Activated naive CD4-positive, alpha-beta T cell treated with anti-CD3 and anti-CD28 coated beads, Interleukin-2, amount 50 U/mL, for 72 hours (primary cell): Measurements from ENCODE around the gene KRTAP10-1. TPM values are rescaled to one million over a fixed set of nuclear protein-coding genes. Genes with fewer than 3 reads are reported as not detected.

ENCODE experiments used
- ATAC-seq, 2 donors: fragments of 150-1000 bp; cut with Tn5 transposase; 2 replicates each; pipeline ENCODE4 v1.10.0; 2021; ENCODE audit warnings: mild to moderate bottlenecking in 2 of 2, moderate library complexity in 2 of 2
- DNase-seq, 2 donors: peaks; one replicate each; pipeline ENCODE4 v3.0.0; 2021 to 2022; ENCODE audit warnings: low spot score in 2 of 2
- H3K27ac Mint-ChIP-seq, 2 donors: one replicate each; pipeline ENCODE4 v1.8.0; 2022; ENCODE audit warnings: mild to moderate bottlenecking in 2 of 2, mixed read lengths in 2 of 2
- H3K36me3 Mint-ChIP-seq, 2 donors: one replicate each; pipeline ENCODE4 v1.8.0; 2022; ENCODE audit warnings: mixed read lengths in 2 of 2
- H3K9me3 Mint-ChIP-seq, 2 donors: one replicate each; pipeline ENCODE4 v1.8.0; 2022; ENCODE audit warnings: mixed read lengths in 2 of 2
- total RNA-seq, 2 donors: library from RNA; stranded (reverse); gene quantifications; one replicate each; pipeline ENCODE4 v1.2.3, GENCODE V29; 2022

Gene KRTAP10-1
- total RNA-seq, 2 donors from 2014 or later, result not detected

- DNase-seq (peak in 1 of 2 donors; percentile 37), ATAC-seq (no peak)
- Mint-ChIP-seq H3K9me3 (no peaks in the 10 kb centered on the region), H3K36me3 (no peaks in the 10 kb centered on the region), H3K27ac (no peak overlapping the region)
Observed at GRCh38 chr21:44539046-44539445, 949 bp downstream of the KRTAP10-1 start.

GRCh38 chr21:44537930-44538911 lies 1.8 kb downstream of the KRTAP10-1 start:
- DNase-seq (peak in 1 of 2 donors; percentile 31), ATAC-seq (no peak)
- no peak overlapping the region for H3K27ac Mint-ChIP-seq
- no peaks in the 10 kb centered on the region for H3K36me3 Mint-ChIP-seq
- no peaks in the 10 kb centered on the region for H3K9me3 Mint-ChIP-seq

- H3K9me3 Mint-ChIP-seq, result no peaks in the 10 kb centered on the region
- no peak overlapping the region for H3K27ac Mint-ChIP-seq
- ATAC-seq (no peak), DNase-seq (no peak)
- no peaks in the 10 kb centered on the region for H3K36me3 Mint-ChIP-seq
Observed at GRCh38 chr21:44535963-44536362, 4.0 kb downstream of the KRTAP10-1 start.

GRCh38 chr21:44534688-44535087 lies 5.3 kb downstream of the KRTAP10-1 start:
- Mint-ChIP-seq H3K36me3 (no peaks in the 10 kb centered on the region), H3K9me3 (no peaks in the 10 kb centered on the region), H3K27ac (no peak overlapping the region)
- DNase-seq (peak in 1 of 2 donors; percentile 26), ATAC-seq (peak; percentile 46 to 77)

- no peak for DNase-seq
- no peaks in the 10 kb centered on the region for H3K9me3 Mint-ChIP-seq
Observed at GRCh38 chr21:44533891-44534627, 5.9 kb downstream of the KRTAP10-1 start.

GRCh38 chr21:44533121-44533890 lies 6.7 kb downstream of the KRTAP10-1 start:
- ATAC-seq (no peak), DNase-seq (peak in 1 of 2 donors; percentile 50)
- H3K36me3 Mint-ChIP-seq, result no peaks in the 10 kb centered on the region
- H3K27ac Mint-ChIP-seq, result no peak overlapping the region
- no peaks in the 10 kb centered on the region for H3K9me3 Mint-ChIP-seq

More at GRCh38 chr21:44533891-44534627, 5.9 kb downstream of the KRTAP10-1 start:
- no peak overlapping the region for H3K27ac Mint-ChIP-seq
- H3K36me3 Mint-ChIP-seq, result no peaks in the 10 kb centered on the region
- ATAC-seq, result peak; percentile 22 to 39

GRCh38 chr21:44532712-44533111 lies 7.3 kb downstream of the KRTAP10-1 start:
- no peak for ATAC-seq
- DNase-seq, result peak in 1 of 2 donors; percentile 40
- H3K27ac Mint-ChIP-seq, result no peak overlapping the region
- H3K36me3 Mint-ChIP-seq, result no peaks in the 10 kb centered on the region
- no peaks in the 10 kb centered on the region for H3K9me3 Mint-ChIP-seq

- Mint-ChIP-seq H3K36me3 (no peaks in the 10 kb centered on the region), H3K9me3 (no peaks in the 10 kb centered on the region), H3K27ac (no peak overlapping the region)
- ATAC-seq, result no peak
- peak in 1 of 2 donors; percentile 49 for DNase-seq
Observed at GRCh38 chr21:44531606-44532564, 8.1 kb downstream of the KRTAP10-1 start.

- ATAC-seq (no peak), DNase-seq (peak in 1 of 2 donors; percentile 43)
- H3K27ac Mint-ChIP-seq, result no peak overlapping the region
- H3K36me3 Mint-ChIP-seq, result no peaks in the 10 kb centered on the region
- H3K9me3 Mint-ChIP-seq, result no peaks in the 10 kb centered on the region
Observed at GRCh38 chr21:44530903-44531605, 8.9 kb downstream of the KRTAP10-1 start.

- DNase-seq (peak in 1 of 2 donors; percentile 30), ATAC-seq (no peak)
- Mint-ChIP-seq H3K27ac (peak overlapping the region; percentile 1 to 3), H3K36me3 (no peaks in the 10 kb centered on the region), H3K9me3 (no peaks in the 10 kb centered on the region)
Observed at GRCh38 chr21:44530221-44530902, 9.6 kb downstream of the KRTAP10-1 start.

- Mint-ChIP-seq H3K27ac (no peak overlapping the region), H3K36me3 (no peaks in the 10 kb centered on the region), H3K9me3 (no peaks in the 10 kb centered on the region)
- ATAC-seq (no peak), DNase-seq (peak in 1 of 2 donors; percentile 44)
Observed at GRCh38 chr21:44529503-44530125, 10.4 kb downstream of the KRTAP10-1 start.

GRCh38 chr21:44529011-44529421 lies 11.0 kb downstream of the KRTAP10-1 start:
- no peak for ATAC-seq
- DNase-seq, result peak in 1 of 2 donors; percentile 48
- Mint-ChIP-seq H3K27ac (no peak overlapping the region), H3K36me3 (no peaks in the 10 kb centered on the region), H3K9me3 (no peaks in the 10 kb centered on the region)

- ATAC-seq, result no peak
- H3K36me3 Mint-ChIP-seq, result no peaks in the 10 kb centered on the region
- no peak for DNase-seq
- no peak overlapping the region for H3K27ac Mint-ChIP-seq
- no peaks in the 10 kb centered on the region for H3K9me3 Mint-ChIP-seq
Observed at GRCh38 chr21:44528634-44528995, 11.4 kb downstream of the KRTAP10-1 start.

GRCh38 chr21:44527983-44528633 lies 11.9 kb downstream of the KRTAP10-1 start:
- H3K27ac Mint-ChIP-seq, result peak overlapping the region in 1 of 2 donors; percentile 24
- H3K9me3 Mint-ChIP-seq, result no peaks in the 10 kb centered on the region
- peak in 1 of 2 donors; percentile 33 for DNase-seq
- ATAC-seq, result no peak
- H3K36me3 Mint-ChIP-seq, result no peaks in the 10 kb centered on the region
